Hypothalamus (tissue), 51 donors: ENCODE measurements around the gene NBPF15.
"Not testable (repeated sequence)": the region's sequence is repeated elsewhere in the genome, so short reads cannot be mapped to it uniquely, and the experiment has no call there.

Experiments
- DNase-seq, 51 donors: peaks; one replicate each; lab custom pipeline; 2025; lab: John Stamatoyannopoulos, UW

Gene NBPF15

DNA sequence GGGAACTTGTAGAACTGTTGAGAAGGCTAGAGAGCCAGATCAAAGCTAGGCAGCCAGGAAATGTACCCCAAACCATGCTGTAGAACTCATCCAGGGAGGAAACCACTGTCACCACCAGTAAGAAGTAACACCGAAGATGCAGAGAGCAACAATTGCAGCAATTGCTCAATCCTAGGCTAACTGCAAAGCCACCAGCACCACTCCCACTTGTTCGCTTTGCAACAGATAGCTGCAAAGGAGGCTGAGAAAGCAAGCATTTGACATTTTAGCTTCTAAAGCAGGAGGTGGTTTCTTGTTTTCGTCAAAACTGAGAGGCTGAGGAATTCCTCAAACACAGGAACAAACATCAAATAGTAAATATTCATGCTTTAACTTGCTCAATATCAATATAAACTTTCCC is 89.8 kb downstream of the NBPF15 start:
- DNase-seq, result not testable (repeated sequence)
